ENCODE data around the gene DTD1.

DTD1 gene, protein sequence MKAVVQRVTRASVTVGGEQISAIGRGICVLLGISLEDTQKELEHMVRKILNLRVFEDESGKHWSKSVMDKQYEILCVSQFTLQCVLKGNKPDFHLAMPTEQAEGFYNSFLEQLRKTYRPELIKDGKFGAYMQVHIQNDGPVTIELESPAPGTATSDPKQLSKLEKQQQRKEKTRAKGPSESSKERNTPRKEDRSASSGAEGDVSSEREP

DNA sequence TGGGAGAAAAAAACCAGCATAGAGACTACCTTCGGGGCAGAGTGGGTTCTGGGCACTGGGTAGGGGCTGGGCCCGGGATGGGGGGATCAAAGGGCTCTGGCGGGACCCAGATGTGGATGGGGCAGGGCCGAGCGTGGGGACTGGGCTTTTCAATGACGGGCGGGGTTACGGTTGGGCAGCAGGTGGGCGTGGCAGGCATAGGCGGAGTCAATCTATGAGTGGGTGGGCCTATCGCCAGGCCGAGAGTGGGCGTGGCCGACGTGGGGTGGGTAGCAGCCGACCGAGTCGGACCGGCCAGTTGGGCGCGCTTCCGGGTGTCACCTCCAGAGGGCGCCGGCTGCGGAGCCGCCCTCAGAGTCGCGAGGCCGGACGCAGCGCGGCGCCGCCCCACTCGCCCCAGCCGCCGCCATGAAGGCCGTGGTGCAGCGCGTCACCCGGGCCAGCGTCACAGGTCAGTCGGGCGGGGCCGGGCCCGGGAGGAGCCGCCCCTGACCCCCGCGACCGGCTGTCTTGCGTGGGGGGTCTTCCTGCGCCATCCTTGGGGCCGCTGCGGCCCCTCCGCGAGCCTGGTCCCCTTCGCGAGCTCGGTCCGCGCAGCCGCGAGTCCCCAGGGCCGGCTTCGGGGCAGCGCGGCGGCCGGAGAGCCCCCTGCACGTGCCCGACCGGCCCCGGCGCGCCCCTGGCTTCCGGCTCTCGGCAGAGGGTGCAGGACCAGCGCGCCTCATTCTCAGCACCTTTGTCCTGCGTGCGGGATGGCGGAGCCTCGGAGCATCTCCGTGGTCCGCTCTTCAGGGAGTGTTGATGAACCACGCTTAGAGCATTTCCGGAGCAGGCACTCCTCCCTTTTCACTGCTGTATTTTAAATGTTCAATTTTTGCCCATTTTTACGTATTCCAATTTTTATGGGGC is at the start of gene DTD1:
Gene DTD1, plus strand, starts transcription at position 390 of the 909 bp plus-strand sequence. Its CDS starts 19 bp downstream, at position 409.
- peak; percentile 53 for DNase-seq

DNA sequence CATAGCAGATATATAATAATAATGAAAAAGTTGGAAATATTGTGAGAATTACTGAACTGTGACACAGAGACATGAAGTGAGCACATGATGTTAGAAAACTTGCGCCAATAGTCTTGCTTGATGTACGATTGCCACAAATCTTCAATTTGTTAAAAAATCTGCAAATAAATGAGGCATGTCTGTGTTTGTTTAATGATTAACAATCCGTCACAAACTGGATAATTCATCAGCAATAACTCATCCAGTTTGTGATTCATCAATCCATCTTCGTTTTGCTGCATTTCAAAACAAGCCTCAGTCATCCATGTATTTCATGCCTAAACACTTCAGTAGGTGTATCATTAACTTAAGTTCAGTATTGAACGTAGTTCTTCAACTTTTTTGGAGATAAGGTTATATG is 46.1 kb upstream of the DTD1 start:
- no peak for DNase-seq

DNA sequence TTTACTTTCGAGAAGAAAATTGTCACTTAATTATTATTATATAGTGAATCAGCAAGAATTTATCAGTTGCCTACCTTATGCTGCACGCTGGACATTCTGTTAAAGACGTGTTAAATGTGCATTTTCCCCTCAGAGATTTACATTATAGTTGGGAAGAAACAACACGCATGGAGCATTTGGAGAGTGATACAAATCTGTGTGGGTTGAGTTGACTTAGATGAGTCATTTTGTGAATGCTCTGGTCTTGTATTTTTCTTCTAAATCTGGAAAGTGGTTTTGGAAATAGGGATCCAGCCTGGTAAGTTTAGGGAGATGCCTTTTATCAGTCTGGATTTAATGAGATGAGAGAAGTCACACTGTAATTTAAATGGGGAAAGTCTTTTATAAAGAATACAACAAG is 44.6 kb upstream of the DTD1 start:
- no peak for DNase-seq

- no peak for DNase-seq
These were observed 43.9 kb upstream of the DTD1 start for GRCh38 chr20:18543932-18544331.

DNA sequence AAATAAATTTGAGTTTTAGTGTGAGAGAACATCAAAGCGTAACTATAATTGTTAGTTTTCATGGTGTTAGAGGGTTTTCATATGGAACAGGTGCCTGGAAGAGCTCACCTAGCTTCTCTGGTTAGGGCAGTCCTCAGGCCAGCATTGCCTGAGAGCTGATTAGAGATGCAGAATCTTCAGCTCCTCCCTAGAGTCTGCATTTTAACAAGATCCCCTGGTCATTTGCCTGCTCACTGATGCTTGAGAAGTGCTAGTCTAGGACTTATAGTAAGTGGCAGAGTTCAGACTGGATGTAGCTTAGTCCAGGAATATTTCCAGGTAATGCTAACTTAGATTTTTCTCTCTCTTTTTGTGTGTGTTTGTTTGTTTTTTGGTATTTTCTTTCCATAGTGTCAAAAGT is 42.3 kb upstream of the DTD1 start:
- no peak for DNase-seq

DNA sequence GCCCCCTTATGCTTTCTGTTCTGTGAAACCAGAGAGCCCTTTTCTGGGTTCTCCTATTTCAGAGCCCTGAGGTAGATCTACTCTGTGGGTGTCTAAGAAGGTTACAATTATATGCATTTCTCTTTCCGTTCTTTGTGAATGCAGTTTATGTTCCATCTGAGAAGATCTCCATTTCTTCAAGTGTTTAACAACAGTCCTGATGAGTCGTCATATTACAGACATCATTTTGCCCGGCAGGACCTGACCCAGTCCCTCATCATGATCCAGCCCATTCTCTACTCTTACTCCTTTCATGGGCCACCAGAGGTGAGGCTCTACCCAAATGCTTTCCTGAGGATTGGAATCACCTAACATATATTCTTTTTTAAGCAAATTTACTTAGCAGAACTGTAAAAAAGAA is 39.4 kb upstream of the DTD1 start:
- no peak for DNase-seq

GRCh38 chr20:18553746-18554145 is 34.1 kb upstream of the DTD1 start:
- no peak for DNase-seq

GRCh38 chr20:18566892-18567738 is 20.7 kb upstream of the DTD1 start, which contains the start of gene SMIM26:
TSS of gene SMIM26 (plus strand) at chr20:18567432. CDS start at chr20:18567479, 47 bp downstream.
- peak; percentile 62 for DNase-seq

GRCh38 chr20:18567739-18568091 is 20.1 kb upstream of the DTD1 start:
- DNase-seq: no peak

GRCh38 chr20:18571009-18571408 is 16.8 kb upstream of the DTD1 start:
- no peak for DNase-seq

GRCh38 chr20:18571578-18571977 is 16.3 kb upstream of the DTD1 start:
- no peak for DNase-seq

DNA sequence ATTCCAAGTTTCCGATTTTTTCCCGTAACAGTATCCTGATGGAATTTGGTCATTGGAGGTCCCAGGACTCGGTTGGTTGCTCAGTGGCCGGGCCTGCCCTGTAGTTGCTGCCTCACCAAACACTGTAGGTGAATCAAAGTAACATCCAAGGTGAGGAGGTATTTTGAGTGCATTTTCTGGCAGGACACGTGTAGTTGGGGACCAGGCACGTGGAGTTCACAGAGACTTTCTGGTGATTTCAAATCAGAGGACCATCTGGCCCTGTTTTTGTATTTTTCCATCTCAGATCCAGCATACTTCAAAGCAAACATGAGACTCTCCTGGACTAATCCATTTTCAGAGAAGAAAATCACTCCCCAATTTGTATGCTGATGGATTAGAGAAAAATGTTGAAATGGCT is 9.9 kb upstream of the DTD1 start:
- DNase-seq: no peak

GRCh38 chr20:18578581-18578980 is 9.3 kb upstream of the DTD1 start:
- no peak for DNase-seq

DNA sequence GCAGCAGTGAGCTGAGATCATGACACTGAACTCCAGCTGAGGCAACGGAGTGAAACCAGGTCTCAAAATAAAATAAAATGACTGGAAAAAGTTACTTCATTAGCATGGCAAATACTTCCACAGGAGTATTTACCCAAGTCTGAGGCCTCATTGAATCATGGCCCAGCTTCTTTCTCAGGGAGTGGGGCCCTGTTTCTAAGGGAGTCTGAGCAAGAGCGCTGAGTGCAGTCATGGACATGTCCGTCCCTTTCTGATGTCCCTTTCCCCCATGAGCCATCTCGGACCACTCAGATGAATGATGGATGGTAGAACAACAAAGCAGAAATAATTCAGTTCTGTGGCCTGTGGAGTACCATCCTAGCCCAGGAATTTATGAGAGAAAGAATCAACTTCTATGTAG is 7.8 kb upstream of the DTD1 start:
- no peak for DNase-seq

DNA sequence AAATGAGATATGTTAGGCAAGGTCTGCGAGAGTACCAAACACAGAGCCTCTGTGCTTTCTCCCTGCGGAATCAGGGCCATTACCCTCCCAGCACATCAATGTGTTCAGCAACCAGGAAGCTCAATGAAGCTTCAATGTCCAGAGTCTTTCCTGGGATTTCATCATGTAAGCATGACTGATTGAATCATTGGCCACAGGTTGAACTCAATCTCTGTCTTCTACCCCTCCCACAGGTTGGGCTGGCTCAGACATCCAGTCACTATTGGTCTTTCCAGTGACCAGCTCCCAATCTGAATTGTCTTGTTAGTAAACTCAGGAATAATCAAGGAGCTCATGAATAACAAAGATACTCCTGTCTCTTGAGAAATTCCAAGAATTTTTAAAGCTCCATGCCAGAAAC is 2.7 kb upstream of the DTD1 start:
- DNase-seq: no peak

DNA sequence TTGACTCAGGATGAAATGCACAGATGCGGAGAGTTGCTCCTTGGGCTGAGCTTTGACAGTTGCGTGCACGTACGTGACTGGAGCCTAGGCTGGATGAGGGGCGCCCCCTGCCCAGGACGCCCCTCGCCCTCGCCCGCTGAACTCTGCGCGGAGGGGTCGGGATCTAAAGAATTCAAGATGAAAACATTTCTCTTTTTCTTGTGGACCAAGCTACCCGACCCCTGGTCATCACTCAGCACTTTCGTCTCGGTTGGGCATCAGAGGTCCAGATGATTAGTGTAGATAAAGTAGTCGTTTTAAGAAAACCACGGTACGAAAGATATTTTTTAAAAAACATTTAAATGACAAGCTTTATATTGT is 700 bp downstream of the DTD1 start:
- DNase-seq: no peak

GRCh38 chr20:18589941-18590674 is 2.3 kb downstream of the DTD1 start:
- no peak for DNase-seq

GRCh38 chr20:18596270-18596669 is 8.4 kb downstream of the DTD1 start:
- DNase-seq: no peak

GRCh38 chr20:18609741-18610140 is 21.9 kb downstream of the DTD1 start:
- DNase-seq: no peak

- no peak for DNase-seq
These were observed 23.6 kb downstream of the DTD1 start for GRCh38 chr20:18611492-18611891.

DNA sequence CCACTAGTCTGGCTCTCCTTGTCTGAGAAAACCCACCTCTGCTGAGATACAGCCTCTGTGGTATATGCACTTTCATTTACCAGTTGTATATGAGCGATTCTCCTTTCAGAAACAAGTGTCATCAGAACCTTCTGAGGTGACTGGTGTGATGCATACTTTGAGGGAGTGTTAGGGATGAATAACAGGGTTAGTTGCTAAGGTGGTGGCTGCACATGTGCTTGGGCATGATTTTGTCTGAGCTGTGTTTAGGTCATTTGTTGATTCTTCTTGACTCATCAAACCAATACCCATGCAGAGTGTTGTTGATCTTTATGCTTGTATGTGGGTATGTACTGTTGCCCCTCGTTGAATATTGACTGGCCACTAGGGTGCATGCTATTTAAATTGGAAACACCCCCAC is 25.7 kb downstream of the DTD1 start:
- DNase-seq: no peak

DNA sequence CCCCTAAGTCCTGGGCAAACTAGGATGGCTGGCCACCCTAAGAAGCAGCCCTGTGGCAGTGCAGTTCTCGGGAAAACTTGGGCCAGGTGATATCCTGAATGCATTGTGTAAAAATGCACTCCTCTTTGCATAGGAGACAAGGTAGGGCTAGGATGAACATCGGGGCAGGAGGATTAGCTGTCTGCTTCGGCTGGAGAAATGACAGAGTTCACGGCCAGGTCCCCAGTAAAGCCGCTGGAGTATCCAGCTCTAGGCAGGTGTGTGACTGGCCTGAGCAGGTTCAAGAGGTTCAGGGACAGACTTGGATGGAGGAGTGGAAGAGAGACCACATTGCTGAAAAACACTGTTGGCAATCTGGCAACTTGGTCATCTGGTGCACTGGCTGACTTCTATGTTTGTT is 26.4 kb downstream of the DTD1 start:
- no peak for DNase-seq
